ENCODE data around the gene DDX52.

GRCh38 chr17:37605813-37606505 lies 37.3 kb downstream of the DDX52 start:
- TF ChIP-seq ZFX (IDR thresholded peaks at IDR 0.05; ENCODE audit: borderline replicate concordance) = no peak
- no peak for TF ChIP-seq CTCF (IDR thresholded peaks at IDR 0.05)

All from 22Rv1 (cell line).